ENCODE data around the gene RPS27.

- TF ChIP-seq ZNF274 (IDR thresholded peaks at IDR 0.05; ENCODE audit: low read depth, low read length), result no peak
- TF ChIP-seq YY1 (IDR thresholded peaks at IDR 0.05; ENCODE audit: insufficient read depth, insufficient read length), result no peak
Measured at GRCh38 chr1:153991151-153991630, 629 bp downstream of the RPS27 start.

All from NT2/D1 (cell line).